Measurements from ENCODE around the gene PDGFRB.

The PDGFRB gene

DNA sequence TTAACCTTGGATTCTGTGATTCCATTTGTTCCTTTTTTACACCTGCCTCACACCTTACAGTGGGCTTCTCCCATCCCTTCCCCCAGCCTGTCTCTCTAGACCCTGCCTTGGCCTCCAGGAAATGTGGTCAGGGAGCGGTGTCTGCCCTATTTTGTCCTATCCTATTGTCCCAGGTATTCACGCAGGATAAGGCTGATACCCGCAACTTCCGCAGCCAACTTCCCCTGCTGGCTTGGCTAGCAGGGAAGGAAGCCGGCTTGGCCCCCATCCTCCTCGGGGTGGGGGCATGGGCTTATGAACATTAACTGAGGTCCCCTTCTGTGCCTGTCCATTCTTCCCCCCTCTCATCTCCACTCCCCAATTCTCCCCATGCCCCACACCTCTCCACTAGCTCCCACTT lies 72.8 kb downstream of the PDGFRB start:
- Mint-ChIP-seq H3K27me3 (ENCODE audit: low read depth) (peaks cover 13% of the 10 kb centered on the region), H3K4me1 (ENCODE audit: low read depth) (peaks cover 3% of the 10 kb centered on the region), H3K27ac (no peak overlapping the region), H3K4me3 (no peak overlapping the region), H3K9me3 (no peaks in the 10 kb centered on the region), H3K36me3 (ENCODE audit: low read depth) (no peaks in the 10 kb centered on the region)
- DNase-seq (ENCODE audit: low spot score), result no peak

DNA sequence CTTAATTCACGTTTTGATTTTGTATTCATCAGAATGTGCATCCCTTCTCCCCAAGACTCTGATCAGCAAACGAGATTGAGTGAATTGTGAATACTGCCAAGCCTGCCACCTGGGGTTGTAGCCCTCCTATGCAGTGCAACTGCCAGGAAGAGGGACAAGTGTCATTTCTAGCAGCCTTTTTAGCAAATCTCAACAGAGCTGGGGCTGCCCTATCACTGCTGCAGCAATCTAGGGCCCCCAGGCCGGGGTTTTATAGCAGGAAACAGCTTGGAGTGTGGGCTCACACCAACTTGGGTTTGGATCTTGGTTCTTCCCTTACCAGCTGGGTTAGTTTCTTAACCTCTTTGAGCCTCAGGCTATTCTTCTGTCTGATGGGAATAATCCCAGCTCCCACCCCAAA lies 73.3 kb downstream of the PDGFRB start:
- Mint-ChIP-seq H3K36me3 (ENCODE audit: low read depth) (no peaks in the 10 kb centered on the region), H3K27ac (no peak overlapping the region), H3K27me3 (ENCODE audit: low read depth) (peaks cover 13% of the 10 kb centered on the region), H3K4me3 (no peak overlapping the region), H3K4me1 (ENCODE audit: low read depth) (peaks cover 3% of the 10 kb centered on the region), H3K9me3 (no peaks in the 10 kb centered on the region)
- DNase-seq (ENCODE audit: low spot score), result no peak

GRCh38 chr5:150081541-150082283 lies 73.9 kb downstream of the PDGFRB start:
- peaks cover 8% of the 10 kb centered on the region for H3K27me3 Mint-ChIP-seq (ENCODE audit: low read depth)
- H3K9me3 Mint-ChIP-seq, result no peaks in the 10 kb centered on the region
- no peak for DNase-seq (ENCODE audit: low spot score)
- H3K4me1 Mint-ChIP-seq (ENCODE audit: low read depth), result peaks cover 3% of the 10 kb centered on the region
- no peak overlapping the region for H3K4me3 Mint-ChIP-seq
- no peak overlapping the region for H3K27ac Mint-ChIP-seq
- no peaks in the 10 kb centered on the region for H3K36me3 Mint-ChIP-seq (ENCODE audit: low read depth)

- Mint-ChIP-seq H3K4me1 (ENCODE audit: low read depth) (peaks cover 3% of the 10 kb centered on the region), H3K27me3 (ENCODE audit: low read depth) (peaks cover 7% of the 10 kb centered on the region), H3K9me3 (no peaks in the 10 kb centered on the region), H3K27ac (no peak overlapping the region), H3K4me3 (no peak overlapping the region), H3K36me3 (ENCODE audit: low read depth) (no peaks in the 10 kb centered on the region)
- no peak for DNase-seq (ENCODE audit: low spot score)
Observed at GRCh38 chr5:150080696-150081435, 74.8 kb downstream of the PDGFRB start.

DNA sequence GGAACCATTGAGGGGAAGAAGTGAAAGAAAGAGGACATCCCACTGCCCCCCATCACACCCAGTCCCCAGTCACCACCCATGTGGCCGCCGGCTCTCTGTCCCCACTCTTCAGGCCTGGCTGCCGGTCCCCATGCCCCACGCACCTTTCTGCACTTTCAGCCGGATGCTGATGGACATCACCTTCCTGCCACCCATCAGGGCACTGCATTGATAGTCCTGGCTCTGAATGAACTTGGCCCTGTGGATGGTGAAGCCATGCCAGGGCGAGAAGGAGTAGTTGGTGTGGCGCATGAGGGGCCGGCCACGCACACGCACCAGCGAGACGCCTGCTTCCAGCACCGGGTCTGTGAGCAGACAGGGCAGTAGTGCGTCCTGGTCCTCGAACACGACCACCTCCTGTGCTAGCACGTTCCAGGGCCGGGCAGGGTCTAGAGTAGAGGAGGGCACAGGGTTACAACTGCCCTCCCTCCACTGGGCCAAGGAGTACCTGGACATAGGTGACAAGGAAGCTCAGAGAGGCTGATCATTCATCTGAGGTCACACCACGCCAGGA lies 75.7 kb downstream of the PDGFRB start:
- no peaks in the 10 kb centered on the region for H3K9me3 Mint-ChIP-seq
- DNase-seq (ENCODE audit: low spot score), result no peak
- no peak overlapping the region for H3K4me3 Mint-ChIP-seq
- H3K27me3 Mint-ChIP-seq (ENCODE audit: low read depth), result no peaks in the 10 kb centered on the region
- no peak overlapping the region for H3K27ac Mint-ChIP-seq
- peaks cover 3% of the 10 kb centered on the region for H3K4me1 Mint-ChIP-seq (ENCODE audit: low read depth)
- H3K36me3 Mint-ChIP-seq (ENCODE audit: low read depth), result no peaks in the 10 kb centered on the region

GRCh38 chr5:150078802-150079689 lies 76.6 kb downstream of the PDGFRB start:
- H3K27me3 Mint-ChIP-seq (ENCODE audit: low read depth), result no peaks in the 10 kb centered on the region
- H3K4me3 Mint-ChIP-seq, result no peak overlapping the region
- no peak overlapping the region for H3K27ac Mint-ChIP-seq
- H3K36me3 Mint-ChIP-seq (ENCODE audit: low read depth), result no peaks in the 10 kb centered on the region
- peaks cover 3% of the 10 kb centered on the region for H3K4me1 Mint-ChIP-seq (ENCODE audit: low read depth)
- DNase-seq (ENCODE audit: low spot score), result no peak
- no peaks in the 10 kb centered on the region for H3K9me3 Mint-ChIP-seq

DNA sequence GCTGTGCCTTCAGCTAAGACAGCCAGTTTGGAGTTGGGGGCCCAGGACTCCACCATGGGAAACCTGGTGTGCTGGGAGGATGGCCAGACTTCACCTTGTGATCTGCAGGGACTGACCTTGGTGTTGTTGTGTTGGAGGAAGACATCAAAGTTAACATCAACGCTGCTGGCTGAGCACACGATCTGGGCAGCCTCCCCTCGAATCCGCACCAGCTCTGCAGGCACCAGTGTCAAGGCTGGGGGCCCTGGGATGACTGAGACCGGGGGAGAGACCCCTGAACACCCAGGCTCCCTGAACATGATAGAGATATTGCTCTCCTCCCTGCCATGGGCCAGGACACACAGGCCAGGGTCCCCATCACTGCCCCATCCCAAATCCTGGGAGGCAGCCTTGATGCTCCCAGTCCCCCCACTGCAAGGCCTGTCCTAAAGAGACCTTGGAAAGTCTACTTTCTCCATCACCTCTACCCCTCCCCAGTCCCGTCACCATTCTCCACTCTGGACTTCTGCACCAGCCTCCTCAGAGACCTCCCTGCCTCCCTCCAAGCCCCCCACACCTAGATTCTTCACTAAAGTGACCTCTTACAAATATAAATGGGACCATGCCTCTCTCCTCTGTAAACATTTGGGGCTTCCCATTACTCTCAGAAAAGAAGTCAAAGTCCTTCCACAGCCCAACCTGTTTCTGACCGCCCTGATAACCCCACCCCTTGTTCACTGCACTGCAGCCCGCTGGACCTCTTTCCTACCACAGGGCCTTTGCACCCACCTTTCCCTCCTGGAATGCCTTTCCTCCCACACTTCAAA lies 77.4 kb downstream of the PDGFRB start:
- Mint-ChIP-seq H3K4me1 (ENCODE audit: low read depth) (peaks cover 3% of the 10 kb centered on the region), H3K9me3 (no peaks in the 10 kb centered on the region), H3K27ac (no peak overlapping the region), H3K27me3 (ENCODE audit: low read depth) (no peaks in the 10 kb centered on the region), H3K4me3 (no peak overlapping the region), H3K36me3 (ENCODE audit: low read depth) (no peaks in the 10 kb centered on the region)
- no peak for DNase-seq (ENCODE audit: low spot score)

- Mint-ChIP-seq H3K27me3 (ENCODE audit: low read depth) (no peaks in the 10 kb centered on the region), H3K4me1 (ENCODE audit: low read depth) (peaks cover under 1% of the 10 kb centered on the region), H3K4me3 (no peak overlapping the region), H3K27ac (no peak overlapping the region), H3K36me3 (ENCODE audit: low read depth) (no peaks in the 10 kb centered on the region), H3K9me3 (no peaks in the 10 kb centered on the region)
- no peak for DNase-seq (ENCODE audit: low spot score)
Observed at GRCh38 chr5:150077060-150077459, 78.6 kb downstream of the PDGFRB start.

DNA sequence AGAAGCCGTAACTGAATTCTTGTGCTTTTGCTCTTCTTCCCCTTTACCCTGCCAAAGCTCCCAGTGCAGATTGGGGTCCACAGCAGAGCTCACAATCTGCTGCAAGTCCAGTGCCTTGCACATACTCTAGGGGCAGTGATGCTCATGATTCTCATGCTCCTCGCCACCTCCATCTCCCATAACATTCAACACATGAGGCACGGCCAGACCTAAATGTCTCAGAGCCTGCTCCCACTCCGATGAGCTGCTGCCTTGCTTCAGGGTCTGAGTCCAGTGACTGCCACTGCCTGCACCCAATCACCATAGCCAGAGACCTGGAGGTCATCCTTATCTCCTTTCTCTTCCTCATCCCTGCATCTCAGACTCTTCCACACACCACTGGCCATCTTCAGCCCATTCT lies 79.8 kb downstream of the PDGFRB start:
- H3K36me3 Mint-ChIP-seq (ENCODE audit: low read depth), result no peaks in the 10 kb centered on the region
- H3K4me3 Mint-ChIP-seq, result no peak overlapping the region
- no peaks in the 10 kb centered on the region for H3K4me1 Mint-ChIP-seq (ENCODE audit: low read depth)
- no peaks in the 10 kb centered on the region for H3K27me3 Mint-ChIP-seq (ENCODE audit: low read depth)
- DNase-seq (ENCODE audit: low spot score), result no peak
- H3K9me3 Mint-ChIP-seq, result no peaks in the 10 kb centered on the region
- no peak overlapping the region for H3K27ac Mint-ChIP-seq

DNA sequence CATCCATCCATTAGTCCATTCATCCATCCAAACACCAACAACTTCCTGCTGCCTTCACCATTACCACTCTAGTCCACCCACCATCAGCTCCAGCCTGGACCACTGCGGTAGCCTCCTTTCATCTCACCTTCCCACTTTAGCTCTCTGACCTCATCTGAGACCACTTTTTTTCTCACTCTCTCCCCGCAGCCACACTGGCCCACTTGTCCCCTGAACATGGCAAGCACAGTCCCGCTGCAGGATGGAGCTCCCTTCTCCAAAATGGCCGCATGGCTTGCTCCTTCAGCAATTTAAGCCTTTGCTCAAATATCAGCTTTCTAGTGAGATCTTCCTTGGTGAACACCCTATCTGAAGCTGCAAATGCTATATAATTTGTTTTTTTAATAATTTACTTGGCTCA lies 80.4 kb downstream of the PDGFRB start:
- no peak overlapping the region for H3K4me3 Mint-ChIP-seq
- no peaks in the 10 kb centered on the region for H3K9me3 Mint-ChIP-seq
- no peak overlapping the region for H3K27ac Mint-ChIP-seq
- H3K27me3 Mint-ChIP-seq (ENCODE audit: low read depth), result no peaks in the 10 kb centered on the region
- no peak for DNase-seq (ENCODE audit: low spot score)
- H3K4me1 Mint-ChIP-seq (ENCODE audit: low read depth), result no peaks in the 10 kb centered on the region
- H3K36me3 Mint-ChIP-seq (ENCODE audit: low read depth), result no peaks in the 10 kb centered on the region

DNA sequence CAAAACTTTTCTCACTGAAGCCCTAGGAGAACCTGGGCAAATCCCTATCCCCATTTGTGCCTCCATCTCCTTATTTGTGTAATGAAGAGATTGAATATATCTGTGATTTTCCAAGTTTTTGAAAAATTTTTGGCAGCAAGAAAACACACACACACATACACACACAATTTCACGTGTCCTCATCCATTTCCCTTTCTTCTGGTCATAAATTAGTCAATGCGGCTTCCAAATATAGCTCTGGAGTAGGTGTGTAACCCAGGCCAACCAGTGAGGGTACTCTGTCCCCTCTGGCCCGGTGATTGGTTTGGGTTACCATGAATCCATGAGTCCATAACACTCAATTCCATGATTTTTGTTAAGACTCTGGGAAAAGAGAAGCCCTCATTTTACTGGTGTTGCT lies 82.0 kb downstream of the PDGFRB start:
- peaks cover 1% of the 10 kb centered on the region for H3K4me1 Mint-ChIP-seq (ENCODE audit: low read depth)
- H3K9me3 Mint-ChIP-seq, result no peaks in the 10 kb centered on the region
- no peak overlapping the region for H3K27ac Mint-ChIP-seq
- H3K36me3 Mint-ChIP-seq (ENCODE audit: low read depth), result no peaks in the 10 kb centered on the region
- DNase-seq (ENCODE audit: low spot score), result no peak
- H3K27me3 Mint-ChIP-seq (ENCODE audit: low read depth), result no peaks in the 10 kb centered on the region
- H3K4me3 Mint-ChIP-seq, result no peak overlapping the region

DNA sequence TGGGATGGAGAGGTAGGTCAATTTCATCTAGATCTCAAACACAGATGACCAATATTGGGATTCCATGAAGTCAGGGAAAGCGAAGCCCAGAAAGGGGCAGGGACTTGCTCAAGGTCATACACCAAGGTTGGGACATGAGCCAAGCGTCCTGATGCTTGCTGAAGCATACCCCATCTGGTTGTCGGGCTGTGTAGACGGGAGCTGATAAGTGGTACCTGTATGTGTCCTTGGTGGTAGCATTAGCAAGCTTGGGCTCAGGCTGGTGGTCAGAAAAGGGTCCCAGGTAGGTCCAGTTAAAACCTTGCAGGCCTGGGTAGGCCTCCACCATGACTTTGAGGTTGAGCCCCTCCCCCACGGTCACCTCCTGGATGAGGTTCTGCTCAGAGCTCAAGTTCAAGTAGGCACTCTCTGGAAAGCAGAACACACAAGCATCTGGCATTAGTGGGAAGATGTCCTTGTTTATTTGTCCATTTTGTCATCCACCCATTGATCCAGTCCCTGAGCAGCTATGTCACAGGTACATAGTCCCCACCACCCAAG lies 82.5 kb downstream of the PDGFRB start:
- no peak for DNase-seq (ENCODE audit: low spot score)
- H3K27ac Mint-ChIP-seq, result no peak overlapping the region
- peaks cover 3% of the 10 kb centered on the region for H3K4me1 Mint-ChIP-seq (ENCODE audit: low read depth)
- no peaks in the 10 kb centered on the region for H3K36me3 Mint-ChIP-seq (ENCODE audit: low read depth)
- no peak overlapping the region for H3K4me3 Mint-ChIP-seq
- no peaks in the 10 kb centered on the region for H3K27me3 Mint-ChIP-seq (ENCODE audit: low read depth)
- no peaks in the 10 kb centered on the region for H3K9me3 Mint-ChIP-seq

DNA sequence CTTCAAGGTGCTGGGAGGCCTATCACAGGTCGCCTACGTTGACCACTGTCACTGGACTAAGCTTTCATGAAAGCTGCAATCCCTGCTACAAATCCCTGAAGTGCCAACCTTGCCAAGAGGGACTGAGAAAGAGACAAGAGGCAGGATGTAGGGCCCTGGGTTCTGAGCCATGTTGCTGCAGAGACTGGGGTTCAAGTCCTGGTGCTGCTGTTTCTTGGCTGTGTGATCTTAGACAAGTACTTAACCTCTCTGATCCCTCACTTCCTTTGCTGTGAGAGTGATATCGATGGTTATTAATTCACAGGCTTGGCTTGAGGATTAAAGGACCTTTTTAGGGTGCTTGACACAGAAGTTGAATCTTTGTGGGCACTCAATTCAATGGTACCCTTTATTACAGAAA lies 84.8 kb downstream of the PDGFRB start:
- Mint-ChIP-seq H3K4me3 (no peak overlapping the region), H3K9me3 (no peaks in the 10 kb centered on the region), H3K4me1 (ENCODE audit: low read depth) (peaks cover 17% of the 10 kb centered on the region), H3K27ac (no peak overlapping the region), H3K36me3 (ENCODE audit: low read depth) (no peaks in the 10 kb centered on the region), H3K27me3 (ENCODE audit: low read depth) (peaks cover 3% of the 10 kb centered on the region)
- no peak for DNase-seq (ENCODE audit: low spot score)
